HG02678 (cell line): ENCODE data around the gene DEPDC4.
"Not testable (repeated sequence)": the region's sequence is repeated elsewhere in the genome, so short reads cannot be mapped to it uniquely, and the experiment has no call there.

Source experiments
- ATAC-seq: cut with Tn5 transposase; IDR thresholded peaks from one replicate; pipeline ENCODE4 v1.9.1; 2021; ENCODE audit warnings: mild to moderate bottlenecking, moderate library complexity; ENCODE audit not compliant: unreplicated experiment

The DEPDC4 gene

GRCh38 chr12:100265732-100266584 lies 921 bp downstream of the DEPDC4 start:
- peak; percentile 10 for ATAC-seq

- ATAC-seq: not testable (repeated sequence)
Measured at GRCh38 chr12:100265107-100265506, 1.8 kb downstream of the DEPDC4 start.

- no peak for ATAC-seq
Measured at GRCh38 chr12:100263131-100263530, 3.7 kb downstream of the DEPDC4 start.

- ATAC-seq: no peak
Measured at GRCh38 chr12:100258127-100258526, 8.8 kb downstream of the DEPDC4 start.

GRCh38 chr12:100254876-100255275 lies 12.0 kb downstream of the DEPDC4 start:
- no peak for ATAC-seq

GRCh38 chr12:100253437-100253836 lies 13.4 kb downstream of the DEPDC4 start:
- ATAC-seq: no peak

- no peak for ATAC-seq
Measured at GRCh38 chr12:100251917-100252316, 15.0 kb downstream of the DEPDC4 start.

- no peak for ATAC-seq
Measured at GRCh38 chr12:100249941-100250340, 16.9 kb downstream of the DEPDC4 start.

- no peak for ATAC-seq
Measured at GRCh38 chr12:100248886-100249285, 18.0 kb downstream of the DEPDC4 start.

- no peak for ATAC-seq
Measured at GRCh38 chr12:100247765-100248164, 19.1 kb downstream of the DEPDC4 start.

GRCh38 chr12:100243137-100243536 lies 23.7 kb downstream of the DEPDC4 start:
- no peak for ATAC-seq

GRCh38 chr12:100239589-100239988 lies 27.3 kb downstream of the DEPDC4 start:
- no peak for ATAC-seq

- no peak for ATAC-seq
Measured at GRCh38 chr12:100238801-100239200, 28.1 kb downstream of the DEPDC4 start.

- peak; percentile 48 for ATAC-seq
Measured at GRCh38 chr12:100234591-100235304, 32.1 kb downstream of the DEPDC4 start.

- ATAC-seq: no peak
Measured at GRCh38 chr12:100234166-100234565, 32.7 kb downstream of the DEPDC4 start.

GRCh38 chr12:100231873-100232272 lies 35.0 kb downstream of the DEPDC4 start:
- not testable (repeated sequence) for ATAC-seq

- ATAC-seq: no peak
Measured at GRCh38 chr12:100229876-100230275, 37.0 kb downstream of the DEPDC4 start.

GRCh38 chr12:100229036-100229635 lies 37.7 kb downstream of the DEPDC4 start:
- ATAC-seq: no peak

GRCh38 chr12:100225491-100225890 lies 41.4 kb downstream of the DEPDC4 start:
- no peak for ATAC-seq

- ATAC-seq: not testable (repeated sequence)
Measured at GRCh38 chr12:100222173-100222572, 44.7 kb downstream of the DEPDC4 start.

- no peak for ATAC-seq
Measured at GRCh38 chr12:100221523-100221922, 45.4 kb downstream of the DEPDC4 start.
